ENCODE results near the gene AMZ2.
"Not testable (repeated sequence)": the region's sequence is repeated elsewhere in the genome, so short reads cannot be mapped to it uniquely, and the experiment has no call there.

- not testable (repeated sequence) for TF ChIP-seq CTCF (IDR thresholded peaks at IDR 0.05); ZFX (IDR thresholded peaks at IDR 0.05; ENCODE audit: borderline replicate concordance)
Observed at GRCh38 chr17:68231131-68231530, 16.7 kb upstream of the AMZ2 start.
